Fibroblast of lung (primary cell): ENCODE data around the gene CACNA2D3.

ENCODE experiments used
- CTCF ChIP-seq, 2 donors: IDR thresholded peaks in 1 of 2; conservative IDR thresholded peaks in 1 of 2; 1 replicate in 1 of 2; 2 replicates in 1 of 2; pipeline ENCODE4 v1.5.1; 2011 to 2012; ENCODE audit warnings: low read length in 2 of 2, control low read depth in 1 of 2, inconsistent platforms in 1 of 2, low read depth in 1 of 2, mild to moderate bottlenecking in 1 of 2
- EZH2 ChIP-seq: IDR thresholded peaks from 2 replicates; pipeline ENCODE4 v1.5.1; 2012; ENCODE audit warnings: low read length, control low read depth, mild to moderate bottlenecking; ENCODE audit errors: missing control alignments

DNA sequence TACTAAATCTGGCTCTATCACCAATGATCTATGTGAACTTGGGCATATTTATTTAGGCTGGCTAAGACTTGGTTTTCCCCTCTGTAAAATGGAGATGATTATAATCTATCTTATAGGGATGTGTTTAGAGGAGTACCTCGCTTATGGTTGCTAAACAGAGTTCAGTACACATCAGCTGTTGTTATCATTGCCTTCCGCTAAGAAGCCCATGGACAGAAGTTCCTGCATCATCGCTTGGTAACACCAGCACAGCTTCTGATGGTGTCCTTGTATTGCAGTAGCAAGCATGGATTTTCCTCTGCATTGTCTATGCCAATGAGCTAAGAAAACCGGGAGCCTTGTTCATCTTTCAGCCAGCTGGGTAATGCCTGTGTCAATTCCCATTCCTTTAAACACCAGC lies 878.6 kb downstream of the CACNA2D3 start:
- TF ChIP-seq CTCF (conservative IDR thresholded peaks at IDR 0.05 in 1 of 2, IDR thresholded peaks at IDR 0.05 in 1 of 2; ENCODE audit: low read depth in 1 of 2, low read length in 2 of 2), result no peak
- no peak for TF ChIP-seq EZH2
